Measurements from ENCODE around the gene SOCS6.

SOCS6 gene

DNA sequence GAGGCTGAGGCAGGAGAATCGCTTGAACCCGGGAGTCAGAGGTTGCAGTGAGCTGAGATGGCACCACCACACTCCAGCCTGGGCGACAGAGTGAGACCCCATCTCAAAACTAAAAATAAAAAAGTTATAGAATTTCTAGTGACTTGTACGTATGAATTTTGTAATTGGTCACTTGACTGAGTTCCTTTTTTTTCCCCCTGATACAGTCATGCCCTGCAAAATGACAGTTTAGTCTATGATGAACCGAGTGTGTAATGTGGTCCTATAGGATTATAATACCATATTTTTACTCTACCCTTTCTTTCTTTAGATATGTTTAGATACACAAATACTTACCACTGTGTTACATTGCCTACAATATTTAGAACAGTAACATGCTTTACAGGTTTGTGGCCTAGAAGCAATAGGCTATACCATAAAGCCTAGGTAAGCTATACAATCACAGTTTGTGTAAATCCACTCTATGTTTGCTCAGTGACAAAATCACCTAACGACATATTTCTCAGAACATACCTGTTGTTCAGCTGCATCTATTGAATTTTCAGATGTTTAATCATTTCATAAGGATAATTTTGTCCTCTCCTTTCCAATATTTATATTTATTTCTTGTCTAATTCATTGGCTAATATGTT, 25.4 kb downstream of the SOCS6 start:
- Histone ChIP-seq H3K4me3 (ENCODE audit: low read length) (no peak overlapping the region), H3K36me3 (ENCODE audit: control insufficient read depth, insufficient read depth, low read length) (no peaks in the 10 kb centered on the region), H3K9ac (ENCODE audit: low read length) (no peak overlapping the region), H3K27ac (ENCODE audit: low read depth, low read length) (no peak overlapping the region), H3K4me1 (ENCODE audit: control insufficient read depth, insufficient read depth, low read length) (peaks cover 4% of the 10 kb centered on the region), H3K27me3 (ENCODE audit: control insufficient read depth, insufficient read depth, low read length) (no peaks in the 10 kb centered on the region)

DNA sequence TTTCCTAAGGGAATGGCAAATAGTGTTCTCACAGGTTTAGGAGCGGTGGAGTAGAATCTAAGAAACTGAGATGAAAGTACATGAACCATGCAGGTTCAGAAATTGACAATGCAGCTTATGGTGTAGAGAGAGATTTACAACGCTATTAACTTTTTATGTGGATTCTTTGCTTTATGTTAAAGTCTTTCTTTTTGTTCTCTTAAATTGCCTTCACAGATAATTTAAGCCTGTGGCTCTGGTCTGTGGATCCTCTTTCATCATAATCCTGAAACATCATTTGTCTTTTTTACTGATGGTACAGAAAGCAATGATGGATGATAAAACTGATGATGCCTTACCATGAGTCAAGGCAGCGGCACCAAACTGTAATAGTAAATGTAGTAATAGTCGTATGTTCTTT, 30.3 kb downstream of the SOCS6 start:
- Histone ChIP-seq H3K4me3 (ENCODE audit: low read length) (no peak overlapping the region), H3K36me3 (ENCODE audit: control insufficient read depth, insufficient read depth, low read length) (no peaks in the 10 kb centered on the region), H3K27ac (ENCODE audit: low read depth, low read length) (no peak overlapping the region), H3K27me3 (ENCODE audit: control insufficient read depth, insufficient read depth, low read length) (no peaks in the 10 kb centered on the region), H3K4me1 (ENCODE audit: control insufficient read depth, insufficient read depth, low read length) (peaks cover 2% of the 10 kb centered on the region), H3K9ac (ENCODE audit: low read length) (no peak overlapping the region)

DNA sequence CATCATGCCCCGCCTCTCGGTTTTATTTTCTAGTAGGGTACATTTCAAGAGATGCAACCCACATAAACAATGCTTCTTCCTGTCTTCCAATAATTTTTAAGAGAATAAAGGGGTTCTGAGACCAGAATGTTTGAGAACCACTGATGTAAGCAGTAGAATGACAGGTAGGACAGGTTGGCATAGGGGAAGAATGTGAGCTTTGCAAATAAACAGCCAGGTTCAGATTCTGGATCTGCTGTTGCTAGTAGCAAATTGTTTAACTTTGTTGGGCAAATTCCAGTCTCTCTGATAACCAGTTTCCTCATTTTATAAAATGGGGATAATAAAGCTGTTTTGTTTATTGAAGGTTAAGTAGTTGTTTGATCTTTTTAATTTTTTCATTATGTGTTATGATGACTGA, 32.8 kb downstream of the SOCS6 start:
- H3K27ac ChIP-seq (ENCODE audit: low read depth, low read length): no peak overlapping the region
- H3K4me3 ChIP-seq (ENCODE audit: low read length): no peak overlapping the region

DNA sequence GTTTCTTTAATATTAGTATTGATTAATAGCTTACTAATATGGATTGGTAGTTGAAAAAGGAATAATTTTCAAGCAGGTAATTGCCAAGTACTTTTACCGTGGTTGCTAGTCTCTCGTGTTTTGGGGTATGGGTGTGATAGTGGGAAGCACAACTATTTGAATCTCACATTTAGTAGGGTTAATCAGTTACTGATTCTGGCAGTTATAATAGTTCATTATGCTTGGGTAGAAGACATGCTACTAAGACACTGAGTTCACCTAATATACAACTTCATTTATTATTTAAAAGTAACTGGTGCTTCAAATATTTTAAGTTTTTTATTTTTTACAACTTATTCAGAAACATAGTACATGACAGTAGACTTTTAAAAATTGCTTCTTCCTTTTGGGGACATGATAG, 33.5 kb downstream of the SOCS6 start:
- H3K4me1 ChIP-seq (ENCODE audit: control insufficient read depth, insufficient read depth, low read length): peaks cover 2% of the 10 kb centered on the region
- no peaks in the 10 kb centered on the region for H3K27me3 ChIP-seq (ENCODE audit: control insufficient read depth, insufficient read depth, low read length)

More for the DNA sequence above, 32.8 kb downstream of the SOCS6 start:
- Histone ChIP-seq H3K4me1 (ENCODE audit: control insufficient read depth, insufficient read depth, low read length) (peaks cover 2% of the 10 kb centered on the region), H3K36me3 (ENCODE audit: control insufficient read depth, insufficient read depth, low read length) (no peaks in the 10 kb centered on the region), H3K27me3 (ENCODE audit: control insufficient read depth, insufficient read depth, low read length) (no peaks in the 10 kb centered on the region), H3K9ac (ENCODE audit: low read length) (no peak overlapping the region)

DNA sequence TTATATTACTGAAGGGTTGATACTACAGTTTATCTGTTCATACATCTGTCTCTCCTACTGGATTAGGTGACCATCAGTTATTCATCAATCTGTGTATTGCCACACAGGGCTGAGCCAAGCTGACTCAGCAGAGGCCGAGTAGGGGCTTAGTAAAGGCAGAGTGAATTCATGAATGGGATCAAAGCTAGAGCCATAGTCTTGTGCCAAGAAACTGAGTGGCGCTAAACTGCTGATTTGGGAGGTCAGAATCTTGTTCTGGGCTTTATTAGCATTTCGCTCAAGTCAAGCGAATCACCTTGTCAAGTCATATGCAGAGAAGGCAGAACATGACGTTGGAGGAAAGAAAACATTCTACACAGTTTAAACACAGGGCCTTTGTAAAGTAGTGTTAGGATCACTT, 34.1 kb downstream of the SOCS6 start:
- Histone ChIP-seq H3K9ac (ENCODE audit: low read length) (no peak overlapping the region), H3K27ac (ENCODE audit: low read depth, low read length) (no peak overlapping the region), H3K27me3 (ENCODE audit: control insufficient read depth, insufficient read depth, low read length) (no peaks in the 10 kb centered on the region), H3K4me3 (ENCODE audit: low read length) (no peak overlapping the region), H3K36me3 (ENCODE audit: control insufficient read depth, insufficient read depth, low read length) (no peaks in the 10 kb centered on the region), H3K4me1 (ENCODE audit: control insufficient read depth, insufficient read depth, low read length) (peaks cover 2% of the 10 kb centered on the region)

More for the DNA sequence above, 33.5 kb downstream of the SOCS6 start:
- H3K4me3 ChIP-seq (ENCODE audit: low read length): no peak overlapping the region
- no peak overlapping the region for H3K9ac ChIP-seq (ENCODE audit: low read length)
- H3K36me3 ChIP-seq (ENCODE audit: control insufficient read depth, insufficient read depth, low read length): no peaks in the 10 kb centered on the region
- no peak overlapping the region for H3K27ac ChIP-seq (ENCODE audit: low read depth, low read length)

DNA sequence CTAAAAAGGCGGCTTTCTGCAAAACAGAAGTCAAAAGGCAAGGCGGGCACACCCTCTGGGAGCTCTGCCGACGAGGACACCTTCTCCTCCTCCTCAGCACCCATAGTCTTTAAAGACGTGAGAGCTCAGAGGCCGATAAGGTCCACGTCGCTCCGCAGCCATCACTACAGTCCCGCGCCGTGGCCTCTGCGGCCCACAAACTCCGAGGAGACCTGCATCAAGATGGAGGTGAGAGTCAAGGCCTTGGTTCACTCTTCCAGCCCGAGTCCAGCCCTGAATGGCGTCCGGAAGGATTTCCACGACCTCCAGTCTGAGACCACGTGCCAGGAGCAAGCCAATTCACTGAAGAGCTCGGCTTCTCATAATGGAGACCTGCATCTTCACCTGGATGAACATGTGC, 36.1 kb downstream of the SOCS6 start:
- no peaks in the 10 kb centered on the region for H3K36me3 ChIP-seq (ENCODE audit: control insufficient read depth, insufficient read depth, low read length)
- H3K4me1 ChIP-seq (ENCODE audit: control insufficient read depth, insufficient read depth, low read length): peaks cover 2% of the 10 kb centered on the region
- no peak overlapping the region for H3K4me3 ChIP-seq (ENCODE audit: low read length)
- no peaks in the 10 kb centered on the region for H3K27me3 ChIP-seq (ENCODE audit: control insufficient read depth, insufficient read depth, low read length)
- no peak overlapping the region for H3K9ac ChIP-seq (ENCODE audit: low read length)
- H3K27ac ChIP-seq (ENCODE audit: low read depth, low read length): no peak overlapping the region

DNA sequence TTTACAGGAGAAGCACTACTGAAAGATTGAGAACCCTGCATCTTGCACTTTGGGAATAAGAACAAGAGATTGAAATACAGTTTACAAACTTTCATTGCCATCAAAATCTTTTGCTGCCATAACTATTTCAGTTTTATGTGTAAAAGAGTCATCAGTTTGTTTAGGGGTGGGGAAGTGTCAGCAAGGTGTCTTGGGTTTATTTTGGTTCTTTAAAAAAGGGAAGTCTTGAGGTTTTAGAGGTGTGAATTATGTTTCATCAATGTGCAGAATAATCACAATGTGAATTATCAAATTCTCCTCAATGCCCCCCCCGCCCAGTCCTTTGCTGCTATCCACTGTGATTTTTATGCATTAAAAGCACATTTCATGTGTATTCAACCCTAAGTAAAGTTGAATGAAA, 37.4 kb downstream of the SOCS6 start:
- H3K9ac ChIP-seq (ENCODE audit: low read length): no peak overlapping the region
- H3K27me3 ChIP-seq (ENCODE audit: control insufficient read depth, insufficient read depth, low read length): no peaks in the 10 kb centered on the region
- H3K4me1 ChIP-seq (ENCODE audit: control insufficient read depth, insufficient read depth, low read length): peaks cover 2% of the 10 kb centered on the region
- H3K36me3 ChIP-seq (ENCODE audit: control insufficient read depth, insufficient read depth, low read length): no peaks in the 10 kb centered on the region
- no peak overlapping the region for H3K27ac ChIP-seq (ENCODE audit: low read depth, low read length)
- no peak overlapping the region for H3K4me3 ChIP-seq (ENCODE audit: low read length)

DNA sequence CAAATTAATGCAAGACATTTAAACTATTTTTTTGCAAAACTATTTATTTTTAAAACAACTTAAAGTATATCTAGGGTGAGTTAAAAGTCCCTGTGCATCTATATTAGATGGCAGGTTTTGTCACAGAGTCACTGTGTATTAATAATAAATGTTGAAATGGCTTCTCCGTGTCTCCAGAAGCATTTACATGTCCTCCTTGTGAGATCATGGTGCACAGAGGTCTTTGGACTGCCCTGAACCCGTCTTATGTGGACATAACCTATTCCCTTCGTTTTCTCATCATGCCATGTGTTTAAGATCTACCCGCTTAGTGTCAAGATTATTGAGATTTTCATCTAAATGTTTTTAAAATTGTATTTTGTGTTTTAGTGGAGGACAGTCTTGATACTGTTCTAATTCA, 39.3 kb downstream of the SOCS6 start:
- H3K36me3 ChIP-seq (ENCODE audit: control insufficient read depth, insufficient read depth, low read length): no peaks in the 10 kb centered on the region
- H3K4me1 ChIP-seq (ENCODE audit: control insufficient read depth, insufficient read depth, low read length): peaks cover 2% of the 10 kb centered on the region
- no peaks in the 10 kb centered on the region for H3K27me3 ChIP-seq (ENCODE audit: control insufficient read depth, insufficient read depth, low read length)
- no peak overlapping the region for H3K4me3 ChIP-seq (ENCODE audit: low read length)
- no peak overlapping the region for H3K9ac ChIP-seq (ENCODE audit: low read length)
- H3K27ac ChIP-seq (ENCODE audit: low read depth, low read length): no peak overlapping the region

DNA sequence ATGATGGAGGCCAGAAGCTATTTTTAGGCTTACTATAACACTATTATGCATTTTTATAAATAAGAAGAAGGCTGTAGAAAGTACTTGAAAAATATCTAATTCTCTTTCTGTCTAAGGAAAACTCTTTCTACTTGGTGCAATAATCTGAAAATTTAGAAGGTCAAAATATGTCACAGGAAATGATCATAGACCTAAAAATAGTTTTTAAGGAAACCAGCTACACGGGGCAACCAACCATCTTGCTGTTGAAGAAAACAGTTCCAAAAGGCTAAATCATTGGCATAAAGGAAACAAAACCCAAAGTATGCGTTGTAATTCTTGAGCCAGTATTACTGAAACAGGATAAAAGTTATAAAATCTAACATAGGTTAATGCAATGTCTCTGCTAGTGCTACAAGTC, 40.2 kb downstream of the SOCS6 start:
- no peak overlapping the region for H3K9ac ChIP-seq (ENCODE audit: low read length)
- no peaks in the 10 kb centered on the region for H3K27me3 ChIP-seq (ENCODE audit: control insufficient read depth, insufficient read depth, low read length)
- H3K27ac ChIP-seq (ENCODE audit: low read depth, low read length): no peak overlapping the region
- H3K4me1 ChIP-seq (ENCODE audit: control insufficient read depth, insufficient read depth, low read length): no peaks in the 10 kb centered on the region
- no peak overlapping the region for H3K4me3 ChIP-seq (ENCODE audit: low read length)
- H3K36me3 ChIP-seq (ENCODE audit: control insufficient read depth, insufficient read depth, low read length): no peaks in the 10 kb centered on the region

DNA sequence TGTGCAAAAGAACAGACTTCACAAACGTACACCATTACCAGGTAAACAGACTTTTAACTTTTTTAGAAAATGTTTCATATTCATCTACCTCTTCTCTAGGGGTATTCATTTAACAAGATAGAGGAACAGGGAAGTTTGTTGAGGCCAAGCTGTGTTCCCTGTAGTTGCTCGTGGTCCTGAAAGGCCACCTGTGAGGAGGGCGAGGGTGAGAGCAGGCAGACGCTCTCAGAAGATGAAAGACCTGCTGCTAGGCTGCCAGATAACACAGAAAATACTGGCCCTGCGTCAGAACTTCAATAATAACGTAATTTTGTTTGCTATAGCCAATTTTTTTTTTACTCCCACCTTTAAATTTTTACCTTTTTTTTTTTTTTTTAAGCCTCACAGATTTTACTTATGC, 42.0 kb downstream of the SOCS6 start:
- no peak overlapping the region for H3K27ac ChIP-seq (ENCODE audit: low read depth, low read length)
- no peak overlapping the region for H3K4me3 ChIP-seq (ENCODE audit: low read length)
- no peaks in the 10 kb centered on the region for H3K27me3 ChIP-seq (ENCODE audit: control insufficient read depth, insufficient read depth, low read length)
- H3K36me3 ChIP-seq (ENCODE audit: control insufficient read depth, insufficient read depth, low read length): no peaks in the 10 kb centered on the region
- no peak overlapping the region for H3K9ac ChIP-seq (ENCODE audit: low read length)
- H3K4me1 ChIP-seq (ENCODE audit: control insufficient read depth, insufficient read depth, low read length): no peaks in the 10 kb centered on the region

DNA sequence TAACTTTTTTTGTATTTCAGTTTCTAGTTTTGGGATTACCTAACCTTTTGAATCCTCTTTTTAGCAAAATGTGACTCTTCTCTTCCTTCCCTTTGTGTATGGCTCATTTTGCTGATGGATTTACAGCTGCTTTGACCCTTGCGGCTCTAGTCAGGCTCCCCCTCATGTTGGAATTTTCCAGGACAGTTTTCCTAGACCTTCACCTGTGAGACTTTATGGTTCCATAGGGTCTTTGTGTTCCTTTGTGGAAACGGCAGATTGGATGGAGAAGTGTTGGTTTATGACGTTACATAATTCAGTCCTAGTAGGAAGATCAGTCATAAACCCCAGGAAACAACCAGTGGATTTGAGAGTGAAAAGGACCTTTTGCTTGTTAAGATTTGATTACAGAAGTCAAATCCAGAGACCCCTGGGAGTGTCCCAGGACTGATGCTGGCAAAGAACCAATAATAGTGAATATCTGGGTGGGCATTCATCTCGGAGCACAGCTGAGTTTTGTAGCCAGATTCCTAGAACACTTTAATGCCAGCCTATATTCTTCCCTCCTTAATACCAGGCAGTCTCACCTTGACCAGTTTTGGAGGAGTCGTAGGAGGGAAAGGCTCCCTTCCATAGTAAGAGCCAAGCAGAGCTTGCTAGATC, 42.7 kb downstream of the SOCS6 start:
- Histone ChIP-seq H3K4me1 (ENCODE audit: control insufficient read depth, insufficient read depth, low read length) (no peaks in the 10 kb centered on the region), H3K36me3 (ENCODE audit: control insufficient read depth, insufficient read depth, low read length) (no peaks in the 10 kb centered on the region), H3K27ac (ENCODE audit: low read depth, low read length) (no peak overlapping the region), H3K4me3 (ENCODE audit: low read length) (no peak overlapping the region), H3K27me3 (ENCODE audit: control insufficient read depth, insufficient read depth, low read length) (no peaks in the 10 kb centered on the region), H3K9ac (ENCODE audit: low read length) (no peak overlapping the region)

DNA sequence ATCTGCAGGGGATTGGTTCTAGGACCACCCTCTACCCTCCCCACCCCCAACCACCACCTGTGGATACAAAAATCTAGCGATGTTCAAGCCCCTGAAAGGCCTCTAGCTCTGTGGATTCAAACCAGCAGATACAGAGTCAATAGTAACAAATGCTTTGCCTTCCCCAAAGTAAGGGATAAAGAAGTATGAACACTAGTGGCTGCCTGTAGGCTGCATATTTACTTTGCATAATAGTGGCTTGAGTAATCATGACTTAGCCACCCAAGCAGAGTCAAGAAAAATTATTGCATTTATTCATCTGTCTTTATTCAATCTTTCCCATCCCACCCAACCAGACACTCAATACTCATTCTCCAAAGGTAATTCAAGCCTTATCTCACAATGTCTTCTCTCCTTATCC, 43.8 kb downstream of the SOCS6 start:
- no peaks in the 10 kb centered on the region for H3K36me3 ChIP-seq (ENCODE audit: control insufficient read depth, insufficient read depth, low read length)
- H3K4me3 ChIP-seq (ENCODE audit: low read length): no peak overlapping the region
- H3K27ac ChIP-seq (ENCODE audit: low read depth, low read length): no peak overlapping the region
- H3K27me3 ChIP-seq (ENCODE audit: control insufficient read depth, insufficient read depth, low read length): no peaks in the 10 kb centered on the region
- no peaks in the 10 kb centered on the region for H3K4me1 ChIP-seq (ENCODE audit: control insufficient read depth, insufficient read depth, low read length)
- no peak overlapping the region for H3K9ac ChIP-seq (ENCODE audit: low read length)

DNA sequence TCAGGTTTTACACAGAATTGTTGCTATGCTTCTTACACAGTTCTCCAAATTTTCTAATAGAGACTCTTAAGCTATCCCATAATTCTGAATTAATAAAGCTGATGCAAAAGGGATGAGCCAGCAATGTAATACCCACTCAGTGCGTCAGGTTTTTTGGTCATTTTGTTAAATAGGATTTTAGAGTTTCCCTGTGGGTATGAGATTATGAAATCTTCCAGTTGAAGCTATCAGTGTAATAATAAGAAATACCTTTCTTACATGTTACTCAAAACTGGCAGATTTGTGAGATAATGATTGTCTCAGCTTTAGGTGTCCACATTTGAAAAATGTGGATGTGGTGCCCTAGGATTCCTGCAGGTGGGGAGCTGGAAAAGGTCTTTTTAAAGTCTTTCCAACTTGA, 44.5 kb downstream of the SOCS6 start:
- Histone ChIP-seq H3K36me3 (ENCODE audit: control insufficient read depth, insufficient read depth, low read length) (no peaks in the 10 kb centered on the region), H3K4me3 (ENCODE audit: low read length) (no peak overlapping the region), H3K27ac (ENCODE audit: low read depth, low read length) (no peak overlapping the region), H3K4me1 (ENCODE audit: control insufficient read depth, insufficient read depth, low read length) (no peaks in the 10 kb centered on the region), H3K27me3 (ENCODE audit: control insufficient read depth, insufficient read depth, low read length) (no peaks in the 10 kb centered on the region), H3K9ac (ENCODE audit: low read length) (no peak overlapping the region)
